ENCODE measurements around the gene MRPS23.

The MRPS23 gene

DNA sequence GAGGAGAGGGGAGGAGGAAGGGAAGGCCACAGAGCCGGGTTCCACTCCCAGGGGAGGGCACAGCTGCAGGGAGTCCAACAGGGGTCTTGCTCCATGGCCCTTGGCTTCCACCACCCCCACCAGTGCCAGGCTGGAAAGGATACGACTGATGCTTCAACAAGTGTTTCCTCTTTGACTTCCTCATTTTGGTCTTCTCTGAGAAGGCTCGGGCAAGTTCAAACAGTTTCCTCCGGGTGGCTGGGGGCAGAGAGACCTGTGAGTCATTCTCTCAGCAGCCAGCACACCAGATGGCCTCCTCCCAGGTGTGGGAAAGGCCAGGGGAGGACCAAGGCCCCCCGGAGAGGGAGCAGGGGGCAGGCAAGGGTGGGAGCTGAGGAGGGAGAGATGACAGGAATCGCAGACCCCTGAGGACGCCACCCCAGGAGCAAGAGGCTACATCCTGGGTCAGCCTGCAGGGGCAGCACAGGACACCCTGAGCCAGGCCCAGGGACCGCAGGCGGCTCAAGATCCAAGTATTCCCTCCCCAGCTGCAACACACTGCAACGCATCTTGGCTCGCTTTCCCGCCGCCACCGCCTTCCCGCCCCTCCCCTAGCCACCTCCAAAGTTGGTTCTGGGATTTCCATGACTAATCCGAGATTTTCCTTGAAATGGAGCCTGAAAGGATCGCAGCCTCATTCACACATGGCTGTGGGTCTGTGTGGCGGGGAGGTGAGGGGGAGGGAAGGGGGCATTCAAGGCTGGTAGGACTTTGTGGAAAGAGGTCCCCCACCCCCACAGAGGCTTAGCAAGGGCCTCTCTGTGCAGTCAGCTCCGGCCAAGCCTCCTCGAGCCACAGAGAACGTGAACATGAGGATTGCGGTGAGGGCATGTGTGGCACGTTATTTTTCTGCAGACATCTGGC, 18.4 kb upstream of the MRPS23 start:
- no peak overlapping the region for H3K4me3 ChIP-seq (ENCODE audit: low read depth, low read length)
- TF ChIP-seq, protein P1, sequence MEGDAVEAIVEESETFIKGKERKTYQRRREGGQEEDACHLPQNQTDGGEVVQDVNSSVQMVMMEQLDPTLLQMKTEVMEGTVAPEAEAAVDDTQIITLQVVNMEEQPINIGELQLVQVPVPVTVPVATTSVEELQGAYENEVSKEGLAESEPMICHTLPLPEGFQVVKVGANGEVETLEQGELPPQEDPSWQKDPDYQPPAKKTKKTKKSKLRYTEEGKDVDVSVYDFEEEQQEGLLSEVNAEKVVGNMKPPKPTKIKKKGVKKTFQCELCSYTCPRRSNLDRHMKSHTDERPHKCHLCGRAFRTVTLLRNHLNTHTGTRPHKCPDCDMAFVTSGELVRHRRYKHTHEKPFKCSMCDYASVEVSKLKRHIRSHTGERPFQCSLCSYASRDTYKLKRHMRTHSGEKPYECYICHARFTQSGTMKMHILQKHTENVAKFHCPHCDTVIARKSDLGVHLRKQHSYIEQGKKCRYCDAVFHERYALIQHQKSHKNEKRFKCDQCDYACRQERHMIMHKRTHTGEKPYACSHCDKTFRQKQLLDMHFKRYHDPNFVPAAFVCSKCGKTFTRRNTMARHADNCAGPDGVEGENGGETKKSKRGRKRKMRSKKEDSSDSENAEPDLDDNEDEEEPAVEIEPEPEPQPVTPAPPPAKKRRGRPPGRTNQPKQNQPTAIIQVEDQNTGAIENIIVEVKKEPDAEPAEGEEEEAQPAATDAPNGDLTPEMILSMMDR (IDR thresholded peaks at IDR 0.05; ENCODE audit: low read depth, low read length): peak; percentile 8
- peak; percentile 54 for TF ChIP-seq MYC (IDR thresholded peaks at IDR 0.05; ENCODE audit: low read depth, low read length)
- TF ChIP-seq POLR2A (IDR thresholded peaks at IDR 0.05; ENCODE audit: extremely low read depth, insufficient read length): no peak
- TF ChIP-seq, protein P2, sequence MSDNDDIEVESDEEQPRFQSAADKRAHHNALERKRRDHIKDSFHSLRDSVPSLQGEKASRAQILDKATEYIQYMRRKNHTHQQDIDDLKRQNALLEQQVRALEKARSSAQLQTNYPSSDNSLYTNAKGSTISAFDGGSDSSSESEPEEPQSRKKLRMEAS (IDR thresholded peaks at IDR 0.05; ENCODE audit: low read depth, low read length): peak; percentile 16; the same call in 1 of the 2 replicates
- DNase-seq (ENCODE audit: low read depth): peak; percentile 96

DNA sequence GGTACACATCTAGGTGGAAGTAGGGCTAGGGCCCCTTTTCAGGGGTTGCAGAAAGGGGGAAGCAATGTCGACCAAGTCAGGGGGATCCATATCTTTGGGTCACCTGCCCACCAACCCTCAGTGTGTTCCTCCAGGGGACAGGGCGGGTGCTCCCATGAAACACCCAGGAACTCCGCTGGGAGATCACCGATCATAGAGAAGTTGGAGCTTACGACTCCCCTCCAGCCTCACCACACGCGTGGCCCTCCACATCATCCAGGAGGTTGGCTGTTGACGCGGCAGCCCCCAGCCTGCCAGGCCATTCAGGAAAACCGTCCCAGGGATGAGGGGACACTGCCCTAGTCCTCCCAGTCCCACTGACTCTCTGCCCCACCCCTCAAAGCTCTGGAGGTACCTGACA, 17.3 kb upstream of the MRPS23 start:
- DNase-seq (ENCODE audit: low read depth): no peak
- H3K4me3 ChIP-seq (ENCODE audit: low read depth, low read length): no peak overlapping the region
- TF ChIP-seq, protein P2 (IDR thresholded peaks at IDR 0.05; ENCODE audit: low read depth, low read length): no peak
- TF ChIP-seq POLR2A (IDR thresholded peaks at IDR 0.05; ENCODE audit: extremely low read depth, insufficient read length): no peak
- TF ChIP-seq, protein P1 (IDR thresholded peaks at IDR 0.05; ENCODE audit: low read depth, low read length): no peak
- TF ChIP-seq MYC (IDR thresholded peaks at IDR 0.05; ENCODE audit: low read depth, low read length): no peak

DNA sequence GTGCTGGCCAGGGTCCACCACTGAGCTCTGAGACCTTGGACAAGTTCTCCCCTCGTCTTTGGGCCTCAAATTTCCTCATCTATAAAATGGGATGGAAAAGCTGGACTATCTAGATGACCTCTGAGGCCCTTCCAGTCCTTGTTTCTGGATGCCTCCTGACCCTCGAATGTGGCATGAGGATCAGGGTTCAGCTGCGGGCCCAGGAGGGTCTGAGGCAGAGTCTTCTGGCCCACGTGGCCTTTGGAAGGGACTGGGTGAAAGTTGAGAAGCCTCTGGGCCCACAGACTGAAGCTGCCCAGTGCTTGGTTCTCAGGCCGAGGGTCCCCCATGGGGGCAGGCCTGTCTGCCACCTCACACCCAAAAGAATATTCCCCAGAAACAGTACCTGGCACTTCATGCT, 16.9 kb upstream of the MRPS23 start:
- DNase-seq (ENCODE audit: low read depth): no peak
- no peak overlapping the region for H3K4me3 ChIP-seq (ENCODE audit: low read depth, low read length)
- TF ChIP-seq, protein P2 (IDR thresholded peaks at IDR 0.05; ENCODE audit: low read depth, low read length): no peak
- no peak for TF ChIP-seq MYC (IDR thresholded peaks at IDR 0.05; ENCODE audit: low read depth, low read length)
- no peak for TF ChIP-seq POLR2A (IDR thresholded peaks at IDR 0.05; ENCODE audit: extremely low read depth, insufficient read length)
- TF ChIP-seq, protein P1 (IDR thresholded peaks at IDR 0.05; ENCODE audit: low read depth, low read length): no peak

DNA sequence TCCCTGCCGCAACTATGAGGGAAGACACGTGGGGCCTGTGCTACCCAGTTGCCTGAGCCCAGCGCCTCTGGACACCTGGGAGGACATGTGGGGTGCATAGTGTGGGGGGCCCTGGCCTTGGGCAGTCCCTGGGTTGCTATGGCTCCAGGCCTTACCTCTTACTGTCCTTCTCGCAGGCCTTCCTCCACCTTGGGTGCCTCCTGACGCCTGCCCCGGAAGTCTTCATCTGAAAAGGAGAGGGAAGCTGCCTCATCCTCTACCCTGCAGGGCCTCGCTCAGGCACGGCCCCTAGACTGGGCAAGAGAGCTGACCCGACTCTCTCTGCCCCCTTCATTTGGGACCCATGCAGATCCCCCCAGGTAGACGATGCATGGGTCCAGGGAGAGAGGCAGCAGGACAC, 16.5 kb upstream of the MRPS23 start:
- no peak for DNase-seq (ENCODE audit: low read depth)
- no peak overlapping the region for H3K4me3 ChIP-seq (ENCODE audit: low read depth, low read length)
- no peak for TF ChIP-seq POLR2A (IDR thresholded peaks at IDR 0.05; ENCODE audit: extremely low read depth, insufficient read length)
- no peak for TF ChIP-seq MYC (IDR thresholded peaks at IDR 0.05; ENCODE audit: low read depth, low read length)
- TF ChIP-seq, protein P2 (IDR thresholded peaks at IDR 0.05; ENCODE audit: low read depth, low read length): no peak
- TF ChIP-seq, protein P1 (IDR thresholded peaks at IDR 0.05; ENCODE audit: low read depth, low read length): no peak

DNA sequence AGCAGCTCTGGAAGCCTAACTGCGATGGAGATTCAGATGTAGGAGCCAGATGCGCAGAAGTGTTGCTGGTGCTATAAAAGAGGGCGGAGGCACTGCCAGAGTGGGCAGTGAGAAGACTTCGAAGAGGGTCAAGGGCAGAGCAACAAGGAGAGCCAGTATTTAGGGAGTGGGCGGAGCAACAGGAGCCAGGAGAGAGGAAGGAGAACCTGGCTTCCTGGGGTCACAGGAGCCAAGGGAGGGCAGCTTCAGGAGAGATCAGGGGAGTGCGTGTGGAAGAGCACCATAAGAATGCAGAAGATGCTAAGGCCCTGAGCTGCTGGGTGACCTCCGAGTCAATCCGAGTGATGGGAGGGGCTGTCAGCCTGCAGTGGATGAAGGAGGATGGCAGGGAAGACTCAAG, 14.4 kb upstream of the MRPS23 start:
- TF ChIP-seq, protein P2 (IDR thresholded peaks at IDR 0.05; ENCODE audit: low read depth, low read length): no peak
- TF ChIP-seq MYC (IDR thresholded peaks at IDR 0.05; ENCODE audit: low read depth, low read length) (no peak), POLR2A (IDR thresholded peaks at IDR 0.05; ENCODE audit: extremely low read depth, insufficient read length) (no peak)
- TF ChIP-seq, protein P1 (IDR thresholded peaks at IDR 0.05; ENCODE audit: low read depth, low read length): no peak
- H3K4me3 ChIP-seq (ENCODE audit: low read depth, low read length): no peak overlapping the region
- DNase-seq (ENCODE audit: low read depth): no peak

All from NB4 (cell line).